AG04449 (cell line): ENCODE results near the gene NEDD8.

Source experiments
- CTCF ChIA-PET: fragments of 350-600 bp; formaldehyde crosslinking; extraction: SDS; loops from one replicate; lab custom pipeline; 2021; ENCODE audit warnings: antibody characterized with exemption; lab: Yijun Ruan, JAX
- POLR2A ChIA-PET: fragments of 400-600, 350-600 bp; formaldehyde crosslinking; extraction: SDS; loops from one replicate; lab custom pipeline; 2020; ENCODE audit warnings: antibody characterized with exemption, inconsistent platforms; lab: Yijun Ruan, JAX
- DNase-seq: peaks from one replicate; pipeline ENCODE4 v3.0.0-alpha.2; 2010; ENCODE audit warnings: low read depth, low spot score
- H3K4me3 ChIP-seq: 2 replicates; pipeline ENCODE4 v1.5.1; 2011; ENCODE audit warnings: low read depth, mild to moderate bottlenecking, control low read depth, low read length
- CTCF ChIP-seq: IDR thresholded peaks from one replicate; pipeline ENCODE4 v1.5.1; 2011; ENCODE audit warnings: mild to moderate bottlenecking, moderate library complexity, low read length, control low read depth, inconsistent platforms; ENCODE audit not compliant: insufficient read depth; ENCODE audit errors: missing control alignments

NEDD8 gene

GRCh38 chr14:24267516-24267915 is 35.3 kb upstream of the NEDD8 start:
- TF ChIP-seq CTCF = no peak
- no peak overlapping the region for H3K4me3 ChIP-seq
- POLR2A ChIA-PET = interaction anchor here (1.0 kb wide), 1 partner anchor 25 kb away, joined by 3 read pairs; the partner anchor contains the start of gene TINF2
- no peak for DNase-seq
- CTCF ChIA-PET = interaction anchor here (0.7 to 6.1 kb wide), 4 partner anchors 8 to 41 kb away, joined by 3 to 57 read pairs (median 6); partner anchors contain the start of genes CIDEB, TGM1 and TINF2

GRCh38 chr14:24266344-24267244 is 34.4 kb upstream of the NEDD8 start:
- POLR2A ChIA-PET = no interaction called here
- H3K4me3 ChIP-seq = no peak overlapping the region
- CTCF ChIA-PET = interaction anchor here (1.5 to 16.0 kb wide), 3 partner anchors 22 to 30 kb away, joined by 4 to 155 read pairs (median 8); partner anchors contain the start of gene TINF2
- no peak for DNase-seq
- TF ChIP-seq CTCF = no peak

GRCh38 chr14:24264298-24264697 is 32.1 kb upstream of the NEDD8 start:
- ChIA-PET POLR2A (interaction anchor here (1.0 kb wide), 1 partner anchor 39 kb away, joined by 4 read pairs; no protein-coding TSS in a partner anchor), CTCF (interaction anchor here (1.8 to 16.0 kb wide), 2 partner anchors 20 to 43 kb away, joined by 4 to 155 read pairs; partner anchors contain the start of genes CIDEB and TINF2)
- no peak overlapping the region for H3K4me3 ChIP-seq
- no peak for DNase-seq
- no peak for TF ChIP-seq CTCF

- POLR2A ChIA-PET = no interaction called here
- no peak overlapping the region for H3K4me3 ChIP-seq
- CTCF ChIA-PET = interaction anchor here (1.8 to 16.0 kb wide), 3 partner anchors 6 to 44 kb away, joined by 4 to 155 read pairs (median 57); partner anchors contain the start of genes CIDEB, RABGGTA and TINF2
Observed at GRCh38 chr14:24263848-24264247, 31.7 kb upstream of the NEDD8 start.

GRCh38 chr14:24262821-24263733 is 30.9 kb upstream of the NEDD8 start, which contains the start of gene TGM1:
Gene TGM1, minus strand, starts transcription at chr14:24263177. Its CDS starts 825 bp downstream, at chr14:24262352.
- DNase-seq = no peak
- ChIA-PET CTCF (interaction anchor here (1.0 to 16.0 kb wide), 3 partner anchors 7 to 44 kb away, joined by 3 to 155 read pairs (median 57); partner anchors contain the start of genes RABGGTA and TINF2), POLR2A (no interaction called here)
- TF ChIP-seq CTCF = no peak
- no peak within 1 kb of the TSS for H3K4me3 ChIP-seq

More at GRCh38 chr14:24263848-24264247, 31.7 kb upstream of the NEDD8 start:
- DNase-seq = no peak
- TF ChIP-seq CTCF = no peak
